HG02885 (cell line): ENCODE measurements around the gene SRRM3.
"Not testable (repeated sequence)": the region's sequence is repeated elsewhere in the genome, so short reads cannot be mapped to it uniquely, and the experiment has no call there.

ENCODE experiments used
- ATAC-seq: cut with Tn5 transposase; IDR thresholded peaks from one replicate; pipeline ENCODE4 v1.9.1; 2021; ENCODE audit warnings: mild to moderate bottlenecking; ENCODE audit not compliant: unreplicated experiment, poor library complexity

SRRM3 gene

GRCh38 chr7:76310102-76310957, 108.6 kb downstream of the SRRM3 start:
- no peak for ATAC-seq

GRCh38 chr7:76311838-76312237, 110.1 kb downstream of the SRRM3 start:
- not testable (repeated sequence) for ATAC-seq

GRCh38 chr7:76314042-76314721, 112.5 kb downstream of the SRRM3 start:
- peak; percentile 45 for ATAC-seq

GRCh38 chr7:76314740-76315139, 113.0 kb downstream of the SRRM3 start:
- not testable (repeated sequence) for ATAC-seq

GRCh38 chr7:76315364-76315763, 113.7 kb downstream of the SRRM3 start:
- ATAC-seq, result no peak

GRCh38 chr7:76316984-76317781, 115.5 kb downstream of the SRRM3 start:
- no peak for ATAC-seq

GRCh38 chr7:76317782-76318487, 116.2 kb downstream of the SRRM3 start:
- ATAC-seq, result peak; percentile 91

- peak; percentile 41 for ATAC-seq
These were observed 117.0 kb downstream of the SRRM3 start for GRCh38 chr7:76318488-76319353.

- no peak for ATAC-seq
These were observed 123.4 kb downstream of the SRRM3 start for GRCh38 chr7:76325092-76325491.

- ATAC-seq, result no peak
These were observed 124.1 kb downstream of the SRRM3 start for GRCh38 chr7:76325811-76326210.

GRCh38 chr7:76326646-76327233, 125.0 kb downstream of the SRRM3 start:
- ATAC-seq, result no peak

GRCh38 chr7:76327610-76328009, 125.9 kb downstream of the SRRM3 start:
- no peak for ATAC-seq

GRCh38 chr7:76328389-76328788, 126.7 kb downstream of the SRRM3 start:
- ATAC-seq, result no peak

- no peak for ATAC-seq
These were observed 127.8 kb downstream of the SRRM3 start for GRCh38 chr7:76329479-76329878.

- no peak for ATAC-seq
These were observed 128.6 kb downstream of the SRRM3 start for GRCh38 chr7:76330261-76330660.

GRCh38 chr7:76330673-76331072, 129.0 kb downstream of the SRRM3 start:
- no peak for ATAC-seq

GRCh38 chr7:76332078-76332477, 130.4 kb downstream of the SRRM3 start:
- no peak for ATAC-seq

GRCh38 chr7:76333511-76334101, 131.9 kb downstream of the SRRM3 start:
- no peak for ATAC-seq
